Hematopoietic multipotent progenitor cell treated with erythropoietin and hydrocortisone succinate and interleukin-3 and kit ligand, for 4 days (in vitro differentiated cells): ENCODE data around the gene EDAR.
A peak's percentile ranks its signal among the peaks of the same experiment; 100 is the strongest.

Experiments
- DNase-seq: peaks from one replicate; pipeline ENCODE4 v3.0.0-alpha.2; 2015

EDAR gene

GRCh38 chr2:108907822-108908712 lies 81.0 kb downstream of the EDAR start:
- DNase-seq = no peak

GRCh38 chr2:108906403-108907077 lies 82.5 kb downstream of the EDAR start:
- DNase-seq = no peak

DNA sequence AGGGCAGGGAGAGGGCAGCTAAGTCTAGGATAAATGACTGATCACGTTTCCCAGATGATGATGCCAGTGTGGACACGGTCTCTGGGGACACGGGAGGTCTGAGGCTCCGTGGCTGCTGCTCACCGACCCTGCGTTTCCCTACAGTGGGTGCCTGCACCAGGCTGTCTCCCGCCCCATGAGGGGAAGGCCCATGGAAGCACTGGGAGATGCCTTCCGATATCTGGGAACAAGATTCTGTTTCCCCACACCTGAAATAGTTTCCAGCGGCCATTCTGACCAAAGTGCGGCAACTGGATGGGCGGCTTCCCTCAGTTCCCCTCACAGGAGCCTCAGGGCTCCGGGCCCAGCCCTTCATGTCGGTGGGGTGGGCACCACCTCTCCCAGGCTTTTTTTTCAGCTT lies 83.1 kb downstream of the EDAR start:
- no peak for DNase-seq

- DNase-seq = no peak
These were observed 83.8 kb downstream of the EDAR start for GRCh38 chr2:108905176-108905575.

DNA sequence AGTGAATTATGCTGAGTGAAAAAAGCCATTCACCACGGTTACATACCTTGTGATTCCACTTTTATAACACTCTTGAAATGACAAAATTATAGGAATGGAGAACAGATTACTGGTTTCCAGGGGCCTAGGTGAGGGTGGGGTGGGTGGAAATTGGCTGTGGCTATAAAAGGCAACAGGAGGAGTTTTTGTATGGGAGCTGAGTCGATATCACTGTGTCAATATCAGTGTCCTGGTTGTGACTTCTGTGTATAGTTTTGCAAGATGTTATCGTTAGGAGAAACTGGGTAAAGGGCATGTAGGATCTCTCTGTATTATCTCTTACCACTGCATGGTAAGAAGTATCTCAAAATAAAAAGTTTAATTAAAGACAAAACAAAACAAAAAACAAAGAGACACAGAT lies 84.3 kb downstream of the EDAR start:
- no peak for DNase-seq

- no peak for DNase-seq
These were observed 90.5 kb downstream of the EDAR start for GRCh38 chr2:108898315-108899082.

DNA sequence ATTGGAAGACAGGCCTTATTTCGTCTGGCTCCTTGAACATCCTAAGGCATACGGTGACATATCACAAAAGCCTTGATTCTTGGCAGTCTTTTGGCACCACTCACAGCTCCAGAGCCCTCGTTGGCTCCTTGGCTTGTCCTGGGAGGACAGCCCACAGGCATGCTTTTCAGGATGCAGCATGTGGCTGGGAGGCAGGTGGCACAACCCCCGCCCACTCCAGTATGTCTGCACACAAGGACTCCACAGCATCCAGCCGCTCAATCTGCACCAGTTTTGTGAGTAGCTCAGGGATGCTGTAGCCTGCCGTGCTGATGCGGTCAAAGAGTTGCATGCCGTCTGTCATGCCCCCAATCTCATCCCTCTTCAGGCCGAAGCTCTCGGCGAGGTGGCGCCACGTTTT lies 92.3 kb downstream of the EDAR start:
- no peak for DNase-seq

- DNase-seq = no peak
These were observed 93.8 kb downstream of the EDAR start for GRCh38 chr2:108895188-108895587.

GRCh38 chr2:108894766-108895165 lies 94.3 kb downstream of the EDAR start:
- DNase-seq = no peak

DNA sequence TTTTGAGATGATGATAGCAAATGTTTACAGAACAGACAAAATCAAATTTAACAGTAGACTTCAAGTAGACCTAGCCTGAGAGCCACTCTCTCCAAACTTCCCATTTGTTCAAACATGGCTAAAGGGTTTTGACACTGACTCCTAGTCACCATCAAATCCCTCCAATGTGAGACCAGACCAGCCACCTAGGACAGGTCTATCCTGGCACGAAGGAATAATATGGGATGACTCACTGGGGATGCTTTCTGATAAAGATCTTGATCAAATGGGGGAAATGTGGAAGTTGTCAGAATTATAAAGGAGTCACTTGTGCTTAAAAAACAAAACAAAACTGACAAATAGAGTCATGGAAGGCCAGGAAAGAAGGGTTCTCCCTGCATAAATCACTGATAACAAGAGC lies 95.7 kb downstream of the EDAR start:
- DNase-seq = no peak

DNA sequence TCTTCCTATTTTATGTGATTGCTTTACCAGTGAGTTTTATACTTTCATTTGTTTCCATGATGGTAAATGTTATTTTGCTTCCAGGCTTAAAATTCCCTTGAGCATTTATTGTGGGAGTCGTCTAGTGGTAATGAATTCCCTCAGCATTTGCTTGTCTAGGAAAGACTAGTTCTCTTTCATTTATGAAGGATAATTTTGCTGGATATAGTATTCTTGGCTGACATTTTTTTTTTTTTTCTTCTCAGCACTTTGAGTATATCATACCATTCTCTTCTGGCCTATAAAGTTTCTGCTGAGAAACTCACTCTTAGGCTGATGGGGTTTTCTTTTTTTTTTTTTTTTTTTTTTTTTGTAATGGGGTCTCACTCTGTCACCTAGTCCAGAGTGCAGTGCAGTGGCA lies 99.1 kb downstream of the EDAR start:
- DNase-seq = no peak

DNA sequence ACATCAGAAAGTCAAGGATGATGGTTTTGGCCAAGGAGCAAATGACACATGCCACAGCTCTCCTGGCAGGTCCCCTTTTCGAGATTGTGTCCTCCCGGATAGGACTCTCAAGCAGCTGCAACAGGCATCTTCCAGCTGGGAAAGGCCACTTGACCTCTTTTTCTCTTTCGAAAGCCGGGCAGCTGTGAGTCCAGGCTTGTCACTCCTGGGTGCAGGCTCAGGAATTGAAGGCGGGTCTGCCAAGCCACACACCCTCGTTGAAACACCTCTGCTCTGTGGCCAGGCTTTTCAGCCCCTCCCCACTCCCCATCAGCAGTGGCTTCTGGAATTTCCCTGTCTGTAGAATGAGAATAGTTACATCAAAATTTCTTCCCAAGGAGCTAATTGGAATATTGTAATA lies 104.4 kb downstream of the EDAR start:
- no peak for DNase-seq

DNA sequence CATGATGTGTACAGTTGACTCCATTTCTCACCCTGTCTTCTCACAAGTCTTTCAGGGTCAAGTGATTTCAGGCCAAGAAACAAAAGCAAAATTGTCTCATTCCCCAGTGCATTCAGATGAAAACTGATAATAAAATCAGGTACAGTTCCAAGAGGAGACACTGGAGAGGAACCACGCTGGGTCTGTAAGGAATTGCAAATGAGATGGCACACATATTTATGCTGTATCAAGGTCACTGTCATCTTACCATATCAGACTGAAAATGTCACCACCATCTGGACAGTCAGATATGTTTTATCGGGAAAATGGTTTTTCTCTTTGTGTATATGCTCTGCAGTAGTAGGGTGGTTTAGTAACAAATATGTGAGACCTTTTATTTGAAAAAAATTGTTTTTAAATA lies 110.7 kb downstream of the EDAR start:
- no peak for DNase-seq

DNA sequence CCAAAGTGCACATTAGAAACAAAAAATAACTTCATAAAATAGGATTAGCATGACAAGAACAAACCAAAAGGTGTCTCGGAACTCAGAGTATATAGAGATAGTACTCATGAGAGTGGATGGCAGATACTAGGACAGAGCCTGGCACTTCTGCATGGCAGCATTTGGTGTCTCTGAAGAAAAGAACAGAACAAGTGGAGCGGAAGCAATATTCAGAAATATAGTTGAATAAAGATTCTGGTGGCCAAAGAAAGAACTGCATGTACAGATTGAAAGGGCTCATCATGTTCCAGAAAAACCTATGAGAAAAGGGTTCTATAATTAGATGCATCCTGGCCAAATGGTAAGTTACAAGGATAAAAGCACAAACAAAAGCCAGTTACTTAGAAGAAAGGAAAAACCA lies 111.5 kb downstream of the EDAR start:
- DNase-seq = no peak

DNA sequence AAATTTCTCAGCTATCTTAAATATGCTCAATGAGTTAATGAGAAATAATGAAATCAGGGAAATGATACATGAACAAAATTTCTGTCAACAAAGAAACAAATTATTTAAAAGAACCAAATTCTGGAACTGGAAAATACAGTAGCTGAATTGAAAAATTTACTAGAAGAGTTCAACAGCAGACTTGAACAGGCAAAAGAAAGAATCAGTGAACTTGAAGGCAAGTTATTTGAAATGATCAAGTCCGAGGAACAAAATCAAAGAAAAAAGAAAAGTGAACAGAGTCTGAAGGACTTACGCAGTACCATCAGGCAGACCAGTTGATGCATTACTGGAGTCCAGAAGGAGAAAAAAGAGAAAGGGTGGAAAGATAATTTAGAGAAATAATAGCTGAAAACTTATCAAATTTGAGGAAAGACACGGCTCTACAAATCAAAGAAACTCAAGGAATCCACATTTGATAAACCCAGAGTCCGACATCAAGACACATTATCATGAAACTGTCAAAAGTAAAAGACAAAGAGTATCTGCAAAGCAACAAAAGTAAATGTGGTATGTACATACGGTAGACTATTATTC lies 118.9 kb downstream of the EDAR start:
- DNase-seq = no peak

DNA sequence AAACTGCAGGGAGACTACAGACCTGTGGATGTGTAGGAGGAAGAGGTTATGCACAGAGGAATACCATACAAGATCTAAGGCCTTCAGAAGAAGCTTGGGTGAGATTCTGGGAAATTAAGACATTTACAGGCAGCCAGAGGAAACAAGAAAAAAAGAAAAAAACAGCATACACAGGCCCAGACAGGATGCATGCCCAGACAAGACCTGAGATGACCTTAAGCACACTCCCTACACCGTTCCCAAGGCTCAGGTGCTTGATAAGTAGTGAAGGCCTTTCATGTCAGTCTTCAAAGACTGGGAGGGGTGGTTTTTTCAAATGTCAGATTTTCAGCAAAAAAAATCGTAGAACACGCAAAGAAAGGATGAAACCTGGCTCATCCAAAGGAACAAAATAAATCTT lies 119.5 kb downstream of the EDAR start:
- no peak for DNase-seq

- DNase-seq = no peak
These were observed 120.1 kb downstream of the EDAR start for GRCh38 chr2:108868911-108869310.

- DNase-seq = no peak
These were observed 123.0 kb downstream of the EDAR start for GRCh38 chr2:108866041-108866440.

- no peak for DNase-seq
These were observed 130.1 kb downstream of the EDAR start for GRCh38 chr2:108858894-108859293.

- peak; percentile 45 for DNase-seq
These were observed 133.8 kb downstream of the EDAR start for GRCh38 chr2:108855194-108855593.

GRCh38 chr2:108854484-108854883 lies 134.5 kb downstream of the EDAR start:
- DNase-seq = no peak

GRCh38 chr2:108853421-108853820 lies 135.6 kb downstream of the EDAR start:
- DNase-seq = no peak

GRCh38 chr2:108852375-108852774 lies 136.6 kb downstream of the EDAR start:
- DNase-seq = no peak
